ENCODE data around the gene APAF1.

The APAF1 gene

GRCh38 chr12:98684199-98684598, 39.1 kb downstream of the APAF1 start:
- in situ Hi-C loops (cut with MboI; ENCODE audit: low pct_unique_long_range_greater_than_20kb, low sequenced_read_pairs, unreplicated experiment), result no loop called here

GRCh38 chr12:98686603-98687002, 41.5 kb downstream of the APAF1 start:
- DNase-seq (ENCODE audit: low spot score), result no peak
- in situ Hi-C loops (cut with MboI; ENCODE audit: low pct_unique_long_range_greater_than_20kb, low sequenced_read_pairs, unreplicated experiment), result no loop called here
- TF ChIP-seq CTCF (IDR thresholded peaks at IDR 0.05; ENCODE audit: extremely low read depth, insufficient read depth, missing control alignments), result no peak

More at GRCh38 chr12:98684199-98684598, 39.1 kb downstream of the APAF1 start:
- no peak for TF ChIP-seq CTCF (IDR thresholded peaks at IDR 0.05; ENCODE audit: extremely low read depth, insufficient read depth, missing control alignments)
- DNase-seq (ENCODE audit: low spot score), result no peak

GRCh38 chr12:98691351-98691750, 46.3 kb downstream of the APAF1 start:
- in situ Hi-C loops (cut with MboI; ENCODE audit: low pct_unique_long_range_greater_than_20kb, low sequenced_read_pairs, unreplicated experiment), result no loop called here
- DNase-seq (ENCODE audit: low spot score), result no peak
- TF ChIP-seq CTCF (IDR thresholded peaks at IDR 0.05; ENCODE audit: extremely low read depth, insufficient read depth, missing control alignments), result no peak

GRCh38 chr12:98696036-98696646, 51.1 kb downstream of the APAF1 start:
- in situ Hi-C loops (cut with MboI; ENCODE audit: low pct_unique_long_range_greater_than_20kb, low sequenced_read_pairs, unreplicated experiment), result no loop called here
- no peak for DNase-seq (ENCODE audit: low spot score)
- TF ChIP-seq CTCF (IDR thresholded peaks at IDR 0.05; ENCODE audit: extremely low read depth, insufficient read depth, missing control alignments), result no peak

GRCh38 chr12:98697209-98697608, 52.1 kb downstream of the APAF1 start:
- DNase-seq (ENCODE audit: low spot score), result no peak
- no peak for TF ChIP-seq CTCF (IDR thresholded peaks at IDR 0.05; ENCODE audit: extremely low read depth, insufficient read depth, missing control alignments)
- in situ Hi-C loops (cut with MboI; ENCODE audit: low pct_unique_long_range_greater_than_20kb, low sequenced_read_pairs, unreplicated experiment), result no loop called here

GRCh38 chr12:98698603-98699463, 53.7 kb downstream of the APAF1 start:
- in situ Hi-C loops (cut with MboI; ENCODE audit: low pct_unique_long_range_greater_than_20kb, low sequenced_read_pairs, unreplicated experiment), result no loop called here
- peak; percentile 36 for DNase-seq (ENCODE audit: low spot score)
- peak; percentile 50 for TF ChIP-seq CTCF (IDR thresholded peaks at IDR 0.05; ENCODE audit: extremely low read depth, insufficient read depth, missing control alignments)

Measured in GM13977 (cell line).